Fibroblast of skin of back (primary cell): Measurements from ENCODE around the gene PACC1.
"Not testable (repeated sequence)": the region's sequence is repeated elsewhere in the genome, so short reads cannot be mapped to it uniquely, and the experiment has no call there.

Source experiments
- DNase-seq: peaks from one replicate; pipeline ENCODE4 v3.0.0-alpha.2; 2013

PACC1 gene

DNA sequence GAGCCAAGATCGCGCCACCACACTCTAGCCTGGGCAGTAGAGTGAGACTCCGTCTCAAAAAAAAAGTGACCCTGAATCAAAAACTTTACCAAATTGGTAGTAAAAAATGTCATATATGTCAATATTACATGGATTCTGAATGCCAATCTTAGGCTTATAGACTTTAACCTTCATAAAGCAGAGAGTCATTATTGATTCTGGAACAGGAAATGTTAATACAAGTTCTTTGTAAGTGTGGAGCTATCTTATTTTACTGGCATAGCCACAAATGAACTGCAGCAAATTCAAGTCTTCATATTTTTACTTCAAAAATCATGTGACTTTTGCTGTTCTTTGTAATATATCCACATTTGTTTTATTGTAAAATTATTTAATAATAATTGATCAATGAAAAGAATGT is 88.1 kb downstream of the PACC1 start:
- no peak for DNase-seq

DNA sequence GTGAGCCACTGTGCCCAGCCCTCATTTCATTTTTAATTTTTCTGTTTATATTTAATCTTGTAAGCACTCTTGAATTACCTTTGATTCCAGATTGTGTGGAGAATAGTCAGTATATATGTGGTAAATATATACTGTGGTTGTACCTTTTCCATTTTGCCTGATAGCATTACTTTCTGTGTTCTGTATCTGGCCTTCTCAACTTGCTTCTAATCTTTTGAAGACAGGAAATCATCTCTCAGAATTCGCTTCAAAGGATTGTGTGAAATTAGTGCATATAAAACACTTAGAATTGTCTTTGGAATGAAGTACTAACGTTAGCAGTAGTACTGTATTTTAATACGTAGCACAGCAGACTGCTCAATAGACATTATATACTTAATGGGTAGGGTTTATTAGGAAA is 91.6 kb downstream of the PACC1 start:
- no peak for DNase-seq

DNA sequence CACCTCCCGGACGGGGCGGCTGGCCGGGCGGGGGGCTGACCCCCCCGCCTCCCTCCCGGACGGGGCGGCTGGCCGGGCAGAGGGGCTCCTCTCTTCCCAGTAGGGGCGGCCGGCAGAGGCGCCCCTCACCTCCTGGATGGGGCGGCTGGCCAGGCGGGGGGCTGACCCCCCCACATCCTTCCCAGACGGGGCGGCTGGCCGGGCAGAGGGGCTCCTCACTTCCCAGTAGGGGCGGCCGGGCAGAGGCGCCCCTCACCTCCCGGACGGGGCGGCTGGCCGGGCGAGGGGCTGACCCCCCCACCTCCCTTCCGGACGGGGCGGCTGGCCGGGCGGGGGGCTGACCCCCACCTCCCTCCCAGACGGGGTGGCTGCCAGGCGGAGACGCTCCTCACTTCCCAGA is 93.7 kb downstream of the PACC1 start:
- not testable (repeated sequence) for DNase-seq

DNA sequence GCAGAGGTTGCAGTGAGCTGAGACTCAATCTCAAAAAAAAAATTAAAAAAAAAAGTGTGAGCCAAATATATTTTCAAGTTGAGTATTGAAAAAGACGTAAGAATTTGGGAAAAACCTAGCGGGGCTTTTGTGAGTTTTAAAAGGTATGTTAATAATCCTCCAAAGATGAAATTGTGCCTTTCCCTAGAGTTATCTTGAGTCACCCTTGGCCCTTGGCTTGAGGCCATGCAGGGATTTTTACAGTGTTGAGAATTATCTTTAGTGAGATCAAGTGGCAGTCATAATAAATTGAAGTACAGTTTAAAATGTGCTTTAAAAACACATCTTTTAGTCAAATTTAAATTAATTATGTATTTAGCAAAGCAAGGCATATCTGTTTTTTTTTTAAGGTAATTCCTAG is 96.8 kb downstream of the PACC1 start:
- no peak for DNase-seq

DNA sequence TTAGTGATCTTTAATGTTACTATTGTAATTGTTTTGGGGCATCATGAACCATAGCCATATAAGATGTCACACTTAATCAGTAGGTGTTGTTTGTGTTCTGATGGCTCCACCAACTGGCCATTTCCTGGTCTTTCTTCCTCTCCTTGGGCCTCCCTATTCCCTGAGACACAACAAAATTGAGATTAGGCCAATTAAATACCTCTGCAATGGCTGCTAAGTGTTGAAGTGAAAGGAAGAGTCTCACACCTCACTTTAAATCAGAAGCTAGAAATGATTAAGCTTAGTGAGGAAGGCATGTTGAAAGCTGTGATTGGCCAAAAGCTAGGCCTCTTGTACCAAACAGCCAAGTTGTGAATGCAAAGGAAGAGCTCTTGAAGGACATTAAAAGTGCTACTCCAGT is 98.8 kb downstream of the PACC1 start:
- peak; percentile 45 for DNase-seq

DNA sequence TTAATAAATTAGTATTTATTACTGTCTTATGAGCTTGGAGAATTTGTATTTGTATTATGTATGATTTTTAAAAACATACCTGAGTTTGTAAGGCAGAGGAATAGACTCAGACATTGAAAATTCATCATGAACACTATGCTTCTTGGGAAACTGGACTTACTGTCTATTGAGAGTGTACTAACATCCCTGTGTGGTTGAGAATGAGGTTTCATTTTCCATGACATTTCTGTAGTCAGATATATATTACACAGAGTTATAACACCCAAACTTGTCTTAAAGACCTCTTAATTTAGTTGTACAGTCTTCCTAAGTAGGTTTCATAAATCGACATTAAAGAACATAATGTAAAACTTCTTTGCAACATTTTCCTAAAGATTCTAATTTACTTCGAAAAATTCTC is 99.5 kb downstream of the PACC1 start:
- DNase-seq: no peak
